Tongue (tissue), 2 donors: ENCODE measurements around the gene HDLBP. TPM values are rescaled to one million over a fixed set of nuclear protein-coding genes. Genes with fewer than 3 reads are reported as not detected.

Experiments used
- DNase-seq: peaks from one replicate; pipeline ENCODE4 v3.0.0-alpha.2; 2015
- total RNA-seq: library from RNA; depleted of rRNA; stranded (reverse); fragments of >200 nt; gene quantifications from one replicate; pipeline ENCODE4 v1.2.3, GENCODE V29; 2014

Gene HDLBP
- 509 TPM for total RNA-seq

DNA sequence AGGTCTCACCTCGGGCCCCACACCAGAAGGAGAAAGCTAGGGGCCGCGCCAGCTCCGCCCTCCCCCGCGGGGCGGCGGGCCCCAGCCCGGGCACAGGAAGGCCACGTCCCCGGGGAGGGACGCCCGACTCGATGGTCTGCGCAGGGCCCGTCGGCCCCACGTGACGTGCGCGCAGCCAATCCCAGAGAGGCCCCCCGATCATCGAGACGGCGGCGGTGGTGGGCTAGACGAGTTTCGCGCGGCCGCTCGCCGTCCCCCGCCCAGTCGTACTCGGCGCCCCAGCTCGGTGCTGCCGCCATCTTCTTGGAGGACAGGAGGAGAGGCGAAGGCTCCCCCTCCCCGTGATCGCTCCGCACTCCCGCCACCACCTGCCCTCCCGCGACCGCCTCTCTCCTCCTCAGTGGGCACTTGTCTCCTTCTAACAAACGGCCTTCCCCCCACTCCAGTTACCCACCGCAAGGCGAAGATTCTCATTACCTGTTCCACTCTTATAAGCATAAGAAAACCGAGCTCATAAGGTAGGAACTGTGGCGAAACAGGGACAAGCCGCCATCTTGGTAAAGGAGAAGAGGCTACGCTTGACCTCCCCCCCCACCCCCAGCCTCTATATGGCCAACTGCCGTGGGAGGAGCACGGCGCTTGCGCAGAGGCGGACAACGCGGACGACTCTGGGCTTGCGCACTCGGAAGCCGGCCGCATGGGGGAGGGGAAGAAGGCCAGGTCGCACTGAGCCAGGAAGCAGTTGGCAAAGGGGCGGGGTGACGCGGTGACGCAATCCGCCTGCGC is at the start of gene HDLBP:
Gene HDLBP, minus strand, starts transcription at position 580 of the 786 bp plus-strand sequence. CDS start 48,803 bp downstream, outside the sequence.
- DNase-seq, result peak; percentile 100

- DNase-seq, result no peak
These were observed 49.3 kb upstream of the HDLBP start for GRCh38 chr2:241364781-241365180.

GRCh38 chr2:241363426-241363825 is 48.0 kb upstream of the HDLBP start:
- no peak for DNase-seq

DNA sequence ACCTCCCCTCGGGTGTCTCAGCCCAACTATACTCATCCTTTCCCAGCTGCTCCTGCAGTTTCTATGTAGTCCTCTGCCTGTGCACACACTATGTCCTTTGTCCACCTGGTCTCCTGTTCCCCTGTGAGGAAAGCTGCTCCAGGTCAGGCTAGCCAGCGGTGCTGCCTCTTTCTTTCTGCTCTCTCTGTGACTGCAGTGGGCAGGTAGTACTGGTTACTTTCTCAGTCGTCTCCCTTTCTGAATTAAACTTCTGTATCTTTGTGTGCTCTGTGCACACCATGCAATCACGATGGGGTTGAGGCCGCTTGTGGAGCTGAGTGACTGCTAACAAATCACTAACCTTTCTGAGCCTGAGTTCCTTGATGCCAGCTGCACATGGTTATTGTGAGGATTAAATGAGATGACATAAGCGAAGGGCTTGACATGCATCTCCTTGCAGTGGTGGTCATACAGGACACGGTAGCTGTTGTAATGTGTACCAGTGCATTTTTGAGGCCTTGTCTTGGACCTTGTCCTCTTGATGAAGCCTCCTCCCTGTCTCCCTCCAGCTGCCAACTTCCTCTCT is 44.1 kb upstream of the HDLBP start:
- no peak for DNase-seq

DNA sequence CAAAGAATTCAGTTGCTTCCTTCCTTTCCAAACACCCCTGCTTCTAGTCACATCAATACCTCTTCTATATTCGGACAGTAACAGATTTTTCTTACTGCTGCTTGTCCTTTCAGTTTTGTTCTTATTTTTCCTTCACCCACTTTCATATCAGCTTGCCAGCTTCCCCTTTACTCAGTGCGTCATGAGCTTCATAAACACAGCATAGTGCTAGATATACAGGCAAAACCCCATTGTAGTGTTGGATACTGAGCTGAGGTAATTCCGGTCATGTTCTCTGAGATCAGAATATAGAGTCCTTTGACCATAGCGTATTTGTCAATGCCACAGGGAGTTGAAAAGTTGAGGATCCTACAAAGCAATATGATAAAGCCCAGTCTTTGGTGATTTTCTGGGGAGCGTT is 43.0 kb upstream of the HDLBP start:
- DNase-seq, result no peak

DNA sequence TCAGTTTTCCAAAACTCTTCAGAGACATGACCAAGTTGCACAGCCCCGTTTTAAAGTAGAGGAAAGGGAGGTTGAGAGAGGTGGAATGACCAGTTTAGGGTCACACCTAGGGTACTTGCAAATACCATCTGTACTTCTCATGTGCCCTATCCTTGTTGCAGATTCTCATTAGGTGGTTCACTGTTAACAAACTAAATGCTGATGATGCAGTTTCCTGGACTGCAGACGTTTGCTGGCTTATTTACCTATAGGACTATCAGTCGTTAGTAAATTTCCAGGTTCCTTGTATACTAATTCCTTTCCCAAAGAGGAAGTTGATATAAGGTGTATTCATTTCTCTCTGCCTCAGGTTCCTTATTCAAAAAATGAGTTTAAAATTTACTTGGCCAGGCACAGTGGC is 42.1 kb upstream of the HDLBP start:
- no peak for DNase-seq

DNA sequence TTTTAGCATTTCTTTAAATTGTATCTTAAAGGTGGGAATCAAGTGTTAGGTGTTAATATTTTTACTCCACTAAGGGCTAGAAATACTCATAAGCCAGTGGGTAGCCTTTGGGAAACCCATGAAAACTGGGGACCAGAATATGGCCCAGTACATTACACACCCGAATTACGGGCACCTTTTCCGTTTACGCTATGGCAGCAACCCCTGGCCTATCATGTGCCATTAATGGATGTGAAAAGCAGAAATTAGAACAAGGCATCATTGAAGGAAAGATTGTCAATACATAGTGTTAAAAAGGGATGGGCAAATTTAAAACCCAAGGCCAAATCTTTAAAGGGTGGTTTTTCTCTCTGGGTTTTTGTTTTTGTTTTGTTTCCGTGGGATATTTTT is 41.4 kb upstream of the HDLBP start:
- DNase-seq, result peak; percentile 17

DNA sequence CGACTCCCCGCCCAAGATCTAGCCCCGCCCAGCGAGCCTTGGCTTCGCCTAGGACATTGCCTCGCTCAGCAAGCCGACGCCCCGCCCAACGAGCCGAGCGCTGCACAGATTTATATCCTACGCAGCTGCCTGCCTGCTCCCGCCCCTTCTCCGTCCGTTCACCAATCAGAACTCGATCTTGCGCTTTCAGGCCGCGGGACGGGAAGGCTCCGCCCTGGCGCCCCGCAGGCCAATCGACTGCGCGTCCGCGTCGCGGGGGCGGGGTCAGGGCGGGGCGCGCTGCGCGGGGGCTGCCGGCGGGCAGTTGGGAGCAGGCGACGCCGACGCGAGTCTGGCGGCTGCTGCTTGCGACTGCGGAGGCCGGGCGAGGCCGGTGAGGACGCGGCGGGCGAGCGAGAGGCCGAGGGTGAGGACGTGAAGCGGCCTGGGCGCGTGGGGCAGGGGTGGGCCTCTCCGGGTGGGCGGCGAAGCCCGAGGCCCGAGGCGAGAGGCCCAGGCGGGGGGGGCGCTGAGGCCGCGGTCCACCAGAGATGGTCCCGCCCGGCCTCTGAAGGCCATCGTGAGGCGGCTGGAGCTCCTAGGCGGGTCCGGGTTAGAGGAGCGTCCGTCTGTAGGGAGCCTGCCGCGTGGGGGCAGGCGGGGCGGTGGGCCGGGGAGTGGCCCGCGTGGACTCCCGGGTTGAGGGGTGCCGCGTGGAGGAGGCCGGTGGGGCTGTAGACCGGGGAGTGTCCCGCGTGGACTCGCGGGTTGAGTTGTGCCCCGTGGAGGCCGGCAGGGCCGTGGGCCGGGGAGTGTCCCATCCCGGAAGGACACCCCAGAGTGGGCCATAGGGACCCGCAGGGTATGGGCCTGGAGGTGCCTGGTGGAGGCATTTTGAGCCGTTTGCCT is 40.8 kb upstream of the HDLBP start, which contains the start of gene FARP2:
Gene FARP2, plus strand, starts transcription at position 303 of the 888 bp plus-strand sequence. CDS start 16,823 bp downstream, outside the sequence.
- peak; percentile 99 for DNase-seq

- DNase-seq, result peak; percentile 55
These were observed 39.5 kb upstream of the HDLBP start for GRCh38 chr2:241354668-241355658.

DNA sequence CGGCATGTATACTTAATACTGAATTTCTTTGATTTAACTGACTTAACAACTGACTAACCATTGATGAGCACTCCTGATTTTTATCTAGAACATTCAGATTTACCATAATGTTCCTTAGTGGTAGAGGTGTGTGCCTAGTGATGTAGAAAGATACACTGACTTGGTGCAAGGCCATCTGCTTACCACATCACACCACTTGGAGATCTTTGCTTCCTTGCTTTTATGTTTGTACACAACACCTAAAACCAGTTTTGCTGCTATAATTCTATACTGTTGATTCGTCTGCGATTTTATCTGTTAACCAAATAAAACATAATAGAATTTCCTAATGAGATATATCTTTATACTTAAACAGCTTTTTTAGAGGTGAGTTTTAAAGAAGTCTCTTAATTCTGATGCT is 36.8 kb upstream of the HDLBP start:
- DNase-seq, result no peak

DNA sequence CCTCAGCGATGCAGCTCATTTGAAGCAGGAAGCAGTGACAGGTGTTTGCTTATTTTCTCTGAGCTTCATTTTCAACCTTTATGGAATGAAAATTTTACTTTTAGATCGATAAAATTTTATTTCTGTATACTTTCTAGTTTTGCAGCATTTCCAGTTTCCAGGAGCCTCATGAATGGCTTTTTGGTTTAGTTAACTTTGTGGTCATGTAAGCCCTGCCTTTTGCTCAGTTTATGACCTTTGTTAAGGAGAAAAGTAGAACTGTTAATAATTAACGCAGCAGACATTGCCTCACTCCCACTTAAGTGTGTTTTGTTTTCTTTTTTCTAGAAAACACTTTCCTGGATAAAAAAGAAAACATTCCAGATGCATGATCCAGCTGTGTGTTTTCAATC is 36.2 kb upstream of the HDLBP start:
- no peak for DNase-seq

DNA sequence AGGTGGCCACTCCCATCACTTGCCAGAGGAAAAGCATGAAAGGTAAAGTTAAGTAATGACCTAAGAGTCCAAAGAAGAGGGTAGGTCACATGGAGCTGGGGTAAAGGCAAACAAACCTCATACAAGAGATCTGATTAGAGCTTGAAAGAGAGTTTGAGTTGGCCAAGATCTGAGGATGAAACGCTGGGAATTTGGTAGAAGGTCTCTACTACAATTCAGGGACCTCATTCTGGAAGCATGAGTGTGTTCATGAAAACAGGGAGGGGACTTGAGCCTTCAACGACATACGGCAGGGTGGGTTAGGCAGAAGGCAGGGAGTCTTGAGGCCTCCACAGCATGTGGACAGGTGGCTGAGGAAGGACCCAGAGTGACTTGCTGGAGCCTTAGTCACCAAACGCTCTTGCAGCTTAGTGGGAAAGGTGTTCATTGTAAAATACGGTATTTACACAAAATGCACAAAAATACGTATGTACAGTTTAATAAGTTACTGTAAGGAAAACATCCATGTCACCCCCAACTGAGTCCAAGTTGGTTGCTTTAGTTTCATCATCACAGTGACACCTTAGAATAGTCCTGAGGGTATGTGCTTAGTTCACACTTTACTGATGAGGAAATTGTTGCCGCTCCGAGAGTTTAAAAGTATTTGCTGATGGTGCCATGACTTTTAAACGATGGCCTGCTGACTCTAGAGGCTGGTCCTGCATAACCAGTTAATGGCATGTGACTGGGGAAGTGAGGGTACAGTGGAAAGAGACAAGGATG is 35.6 kb upstream of the HDLBP start:
- DNase-seq, result no peak

- DNase-seq, result no peak
These were observed 35.0 kb upstream of the HDLBP start for GRCh38 chr2:241350530-241350877.

DNA sequence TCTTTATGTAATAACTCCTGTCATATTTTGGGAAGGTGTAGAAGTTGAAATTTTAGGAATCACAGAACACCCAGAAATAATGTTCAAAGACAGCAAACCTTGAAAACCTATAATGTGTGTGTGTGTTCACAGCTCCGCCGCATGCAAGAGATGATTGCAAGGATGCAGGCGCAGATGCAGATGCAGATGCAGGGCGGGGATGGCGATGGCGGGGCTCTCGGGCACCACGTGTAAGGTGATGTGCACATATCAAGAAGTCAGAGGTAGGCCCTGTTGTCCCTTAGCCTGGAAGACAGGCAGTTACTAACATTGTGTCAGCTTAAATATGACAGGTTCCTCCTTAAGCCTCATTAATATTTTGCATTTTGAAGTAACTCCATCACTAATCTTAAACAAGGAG is 34.5 kb upstream of the HDLBP start:
- no peak for DNase-seq

DNA sequence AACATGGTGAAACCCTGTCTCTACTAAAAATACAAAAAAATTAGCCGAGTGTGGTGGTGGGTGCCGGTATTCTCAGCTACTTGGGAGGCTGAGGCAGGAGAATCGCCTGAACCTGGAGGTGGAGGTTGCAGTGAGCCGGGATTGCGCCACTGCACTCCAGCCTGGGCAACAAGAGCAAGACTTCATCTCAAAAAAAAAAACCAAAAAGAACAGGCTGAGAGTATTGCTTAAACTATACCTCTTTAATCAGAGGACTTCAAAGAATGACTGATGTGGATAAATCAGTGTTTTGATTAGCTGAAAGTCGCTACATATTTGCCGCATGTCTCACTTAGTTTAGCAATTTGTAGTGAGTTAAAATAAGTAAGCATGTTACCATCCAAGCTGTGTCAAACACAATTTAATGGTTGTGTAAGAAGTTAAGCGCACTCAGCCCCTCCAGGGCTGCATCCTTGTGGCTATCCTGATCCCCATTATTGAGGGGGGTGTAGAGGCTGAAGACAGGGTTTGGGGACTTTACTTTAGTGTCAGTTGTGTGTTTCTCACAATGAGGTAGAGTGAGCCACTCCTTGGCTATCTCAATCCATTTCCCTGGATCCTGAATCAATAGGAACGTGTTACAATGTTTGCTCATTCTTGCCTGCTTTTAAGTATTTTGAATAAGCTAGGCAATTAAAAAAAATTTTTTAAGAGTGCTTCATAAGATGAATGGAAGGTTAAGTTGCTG is 29.6 kb upstream of the HDLBP start:
- DNase-seq, result no peak

DNA sequence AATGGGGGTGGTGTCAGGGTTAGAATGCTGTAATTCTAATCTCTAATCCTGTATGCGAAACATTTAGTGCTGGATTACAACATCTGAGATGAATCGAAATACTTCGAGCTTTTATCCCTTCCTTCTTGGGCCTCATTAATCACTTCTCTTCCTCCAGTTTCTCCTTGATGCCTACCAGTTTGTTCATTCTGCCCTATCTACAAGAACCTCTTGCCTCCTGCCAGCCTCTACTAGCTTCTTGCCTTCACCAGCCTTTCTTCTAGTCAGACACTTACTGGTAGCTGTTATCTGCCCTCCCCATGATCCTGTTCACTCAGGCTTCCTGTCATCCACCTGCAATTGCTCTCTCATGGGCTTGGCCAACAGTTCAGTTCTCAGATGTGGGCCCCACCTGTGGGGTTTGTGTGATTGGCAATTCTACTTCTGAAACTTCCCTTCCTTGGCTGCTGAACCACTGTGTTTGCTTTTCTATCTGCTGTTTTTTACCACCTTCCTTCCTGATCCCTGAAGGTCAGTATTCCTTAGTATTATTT is 25.2 kb upstream of the HDLBP start:
- DNase-seq, result no peak

DNA sequence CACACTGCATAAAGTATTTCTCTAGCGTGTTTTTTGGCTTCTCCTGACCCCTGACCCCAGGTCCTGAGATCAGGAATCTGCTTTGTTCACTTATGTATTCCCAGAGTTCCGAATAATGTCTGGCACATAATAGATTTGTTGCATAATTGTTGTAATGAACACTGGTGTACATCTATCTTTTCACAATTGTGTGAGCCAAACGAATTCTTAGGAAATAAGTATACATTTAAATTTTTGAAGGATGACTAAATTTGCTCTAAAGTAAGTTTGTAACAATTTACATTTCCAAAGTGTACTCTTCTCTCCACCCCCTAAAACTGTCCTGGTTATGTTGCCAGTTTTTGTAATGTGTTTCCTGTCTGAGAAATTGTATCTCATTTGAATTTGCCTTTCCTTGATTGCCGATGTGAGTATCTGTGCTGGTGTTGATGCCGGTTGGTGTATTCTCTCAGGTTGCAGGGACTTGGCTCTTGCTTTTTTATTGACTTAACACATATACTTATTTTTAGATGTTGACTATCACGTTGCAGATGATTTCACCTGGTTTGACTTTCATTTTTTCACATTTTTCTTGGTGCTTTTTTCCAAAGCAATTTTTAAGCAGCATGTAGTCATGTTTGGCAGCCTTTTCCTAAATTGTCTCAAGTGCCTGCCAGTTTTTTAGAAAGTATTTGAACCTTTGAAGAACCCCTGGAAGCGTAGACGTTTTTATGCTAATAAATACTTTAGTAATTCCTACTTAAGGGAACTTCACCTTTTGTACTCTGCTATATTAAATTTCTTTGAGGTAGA is 24.6 kb upstream of the HDLBP start:
- peak; percentile 10 for DNase-seq

DNA sequence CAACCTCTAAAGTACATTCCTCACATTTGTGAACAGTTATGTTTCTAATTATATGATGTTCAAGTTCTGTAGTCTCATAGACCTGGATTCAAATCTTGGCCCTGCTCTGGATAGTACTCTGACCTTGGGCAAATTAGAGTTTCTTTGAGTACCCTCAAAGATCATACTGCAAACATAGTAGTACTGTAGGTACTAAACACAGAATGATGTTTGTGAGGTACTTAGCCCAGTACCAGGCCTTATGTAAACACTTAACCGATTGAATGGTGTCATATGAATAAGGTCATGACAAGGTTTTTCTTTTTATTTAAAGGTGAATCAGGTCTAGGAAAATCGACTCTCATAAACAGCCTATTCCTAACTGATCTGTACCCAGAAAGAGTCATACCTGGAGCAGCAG is 19.3 kb upstream of the HDLBP start:
- no peak for DNase-seq

DNA sequence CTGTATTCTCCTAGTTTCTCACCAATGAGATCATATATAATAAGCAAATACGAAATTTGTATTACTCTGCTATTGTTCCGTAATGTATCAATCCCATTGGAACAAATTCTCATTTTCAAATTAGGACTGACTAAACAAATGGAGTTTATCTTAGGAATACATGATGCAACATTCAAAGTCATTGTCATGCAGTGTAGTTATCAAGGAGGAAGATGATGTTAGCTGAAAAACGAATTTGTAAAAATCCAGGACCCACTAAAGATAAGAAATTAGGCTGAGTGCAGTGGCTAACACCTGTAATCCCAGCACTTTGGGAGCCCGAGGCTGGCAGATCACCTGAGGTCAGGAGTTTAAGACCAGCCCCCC is 15.1 kb upstream of the HDLBP start:
- no peak for DNase-seq
